GM19438 (cell line): ENCODE measurements around the gene NTSR1.

Experiments used
- ATAC-seq: cut with Tn5 transposase; IDR thresholded peaks from one replicate; pipeline ENCODE4 v1.9.1; 2021; ENCODE audit warnings: low read depth; ENCODE audit not compliant: unreplicated experiment

Gene NTSR1

GRCh38 chr20:62706857-62707256 lies 1.8 kb upstream of the NTSR1 start:
- no peak for ATAC-seq

DNA sequence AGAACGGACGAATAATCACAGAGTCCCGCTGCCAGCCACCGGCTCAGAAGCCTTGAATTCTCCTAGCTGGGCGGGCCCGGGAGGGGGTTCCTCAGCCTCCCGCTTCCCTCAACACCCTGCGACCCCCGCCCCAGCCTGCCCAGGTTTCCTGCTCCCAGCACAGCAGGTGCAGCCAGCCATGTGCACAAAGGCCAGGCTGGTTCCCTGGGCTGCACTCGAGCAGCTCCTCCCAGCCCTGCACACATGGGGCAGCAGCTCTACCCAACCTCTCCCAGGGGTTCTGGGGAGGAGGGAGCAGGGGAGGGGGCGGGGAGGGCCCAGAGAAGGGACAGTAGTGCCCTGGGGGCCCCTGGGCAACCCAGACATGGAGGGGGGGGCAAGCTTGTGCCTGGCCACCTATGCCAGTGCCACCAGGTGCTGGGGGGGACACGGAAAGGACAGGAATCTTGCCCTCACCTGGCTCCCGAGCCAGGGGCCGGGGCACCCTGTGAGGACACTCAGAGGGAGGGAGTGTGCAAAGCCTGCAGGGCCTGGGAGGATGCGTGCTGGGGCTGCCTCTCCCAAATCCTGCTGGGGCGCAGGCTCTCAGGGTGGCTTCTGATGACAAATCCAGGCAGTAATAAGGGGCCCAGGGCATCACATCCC lies 1.2 kb upstream of the NTSR1 start:
- ATAC-seq: no peak

DNA sequence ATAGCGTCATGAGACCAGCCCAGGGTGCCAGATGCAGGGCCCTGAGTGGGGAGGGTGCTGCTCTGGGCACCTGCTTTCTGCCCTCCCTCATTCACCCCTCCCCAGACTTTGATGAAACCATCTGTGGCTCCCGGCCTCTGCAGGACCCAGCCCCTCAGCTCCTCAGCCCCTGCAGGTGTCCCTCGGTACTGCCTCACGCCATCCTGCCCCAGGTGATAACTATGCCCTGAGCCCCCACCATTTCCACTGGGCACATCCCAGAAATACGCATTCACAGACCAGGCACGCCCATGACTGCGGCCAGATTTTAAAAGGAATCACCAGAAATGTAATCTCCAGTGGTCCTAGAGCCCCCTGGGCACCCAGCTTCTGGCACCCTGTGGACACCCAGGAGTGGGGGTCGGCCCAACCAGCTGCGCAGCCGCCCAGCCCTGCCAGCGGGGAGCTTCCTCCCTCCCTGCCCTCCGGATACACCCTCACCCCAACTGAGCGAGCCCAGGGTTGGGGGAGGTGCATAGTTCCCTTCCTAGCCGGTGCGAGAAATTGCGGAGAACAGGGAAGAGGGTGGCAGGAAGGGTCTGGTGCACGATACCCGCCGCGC lies 615 bp upstream of the NTSR1 start:
- no peak for ATAC-seq

DNA sequence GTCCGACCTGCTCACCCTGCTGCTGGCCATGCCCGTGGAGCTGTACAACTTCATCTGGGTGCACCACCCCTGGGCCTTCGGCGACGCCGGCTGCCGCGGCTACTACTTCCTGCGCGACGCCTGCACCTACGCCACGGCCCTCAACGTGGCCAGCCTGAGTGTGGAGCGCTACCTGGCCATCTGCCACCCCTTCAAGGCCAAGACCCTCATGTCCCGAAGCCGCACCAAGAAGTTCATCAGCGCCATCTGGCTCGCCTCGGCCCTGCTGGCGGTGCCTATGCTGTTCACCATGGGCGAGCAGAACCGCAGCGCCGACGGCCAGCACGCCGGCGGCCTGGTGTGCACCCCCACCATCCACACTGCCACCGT lies 885 bp downstream of the NTSR1 start:
- ATAC-seq: no peak

DNA sequence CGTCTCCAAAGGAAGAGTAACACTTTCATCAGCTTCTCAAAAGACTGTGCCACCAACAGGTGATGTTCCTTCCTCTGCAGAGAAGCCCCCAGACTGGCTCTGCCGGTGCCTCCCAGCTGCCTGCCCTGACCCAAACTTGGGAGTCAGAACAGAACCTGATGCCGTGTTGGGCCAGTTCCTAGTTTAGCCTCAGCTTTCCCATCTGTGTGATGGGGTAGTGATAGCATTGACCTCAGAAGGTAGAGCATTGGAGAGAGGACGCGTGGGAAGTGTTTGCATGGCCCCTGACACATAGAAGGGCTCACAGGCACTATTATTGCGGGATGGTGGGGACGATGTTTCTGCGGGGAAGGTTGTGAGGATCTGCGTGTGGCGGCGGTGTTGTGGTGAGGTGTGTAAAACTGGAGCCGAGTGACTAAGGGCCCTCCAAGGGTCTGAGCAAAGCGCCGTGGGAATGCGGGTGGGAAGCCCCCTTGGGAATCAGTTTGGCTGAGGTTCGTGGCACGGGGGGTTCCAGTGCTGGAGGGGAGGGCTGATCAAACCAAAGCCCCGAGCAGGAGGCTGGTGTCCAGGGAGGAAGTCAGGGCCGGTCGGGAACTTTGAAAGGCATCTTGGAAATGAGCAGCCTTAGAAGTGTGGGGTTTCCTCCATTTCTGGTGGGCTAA lies 1.7 kb downstream of the NTSR1 start:
- ATAC-seq: no peak

DNA sequence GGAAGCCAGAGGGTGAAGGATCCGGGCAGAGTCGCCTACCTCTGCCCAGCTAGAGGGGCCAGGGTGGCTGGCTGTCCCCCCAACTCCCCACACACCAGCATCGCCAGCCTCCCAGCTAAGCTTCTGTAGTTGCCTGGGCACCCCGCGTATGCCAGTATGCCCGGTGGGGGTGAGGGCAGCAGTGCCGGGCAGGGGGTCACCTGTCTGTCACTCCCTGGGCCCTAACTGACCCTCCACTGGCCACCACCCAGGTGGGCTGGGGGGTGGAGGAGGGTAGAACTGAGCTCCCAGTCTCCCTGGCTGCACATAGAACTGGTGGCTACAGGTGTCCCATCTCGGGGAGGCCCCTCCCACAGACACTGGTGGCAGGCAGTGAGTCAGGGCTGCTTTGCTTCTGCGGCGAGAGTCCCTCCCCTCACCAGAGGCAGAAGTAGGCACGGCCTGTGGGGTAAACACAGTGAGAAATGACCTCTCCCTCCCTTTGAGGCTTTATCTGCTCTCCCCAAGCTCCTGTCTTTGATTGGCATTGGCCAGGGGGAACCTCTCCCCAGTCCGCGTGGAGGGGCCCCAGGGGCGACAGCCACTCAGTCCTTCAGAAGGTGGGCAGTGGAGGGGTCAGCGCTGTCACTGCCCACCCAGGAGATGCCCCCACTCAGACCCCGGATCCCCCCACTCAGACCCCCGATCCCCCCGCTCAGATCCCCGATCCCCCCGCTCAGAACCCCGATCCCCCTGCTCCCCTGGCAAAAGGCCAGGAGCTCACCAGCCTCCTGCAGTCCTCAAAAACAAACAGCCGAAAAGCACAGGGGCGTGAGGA lies 2.5 kb downstream of the NTSR1 start:
- no peak for ATAC-seq

GRCh38 chr20:62711703-62712101 lies 3.1 kb downstream of the NTSR1 start:
- no peak for ATAC-seq

GRCh38 chr20:62712606-62713005 lies 4.0 kb downstream of the NTSR1 start:
- ATAC-seq: no peak

GRCh38 chr20:62714006-62714405 lies 5.4 kb downstream of the NTSR1 start:
- no peak for ATAC-seq

DNA sequence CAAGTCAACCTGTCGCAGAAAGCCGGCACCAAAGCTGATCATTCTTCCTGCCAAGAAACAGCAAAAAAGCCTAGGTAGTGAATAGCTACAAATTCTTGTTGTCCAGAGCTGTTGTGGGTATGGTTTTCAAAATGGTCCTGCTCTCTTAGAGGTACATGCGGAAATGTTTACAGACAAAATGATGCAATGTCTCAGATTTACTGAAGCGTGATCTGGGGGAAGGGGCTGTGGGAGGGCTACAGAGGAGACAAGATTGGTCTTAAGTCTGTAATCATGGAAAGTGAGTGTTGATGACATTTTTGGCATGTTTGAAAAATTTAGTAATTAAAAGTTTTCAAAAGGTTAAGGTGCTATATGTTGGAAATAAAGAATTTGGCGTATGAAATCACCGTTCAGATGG lies 6.2 kb downstream of the NTSR1 start:
- ATAC-seq: no peak

DNA sequence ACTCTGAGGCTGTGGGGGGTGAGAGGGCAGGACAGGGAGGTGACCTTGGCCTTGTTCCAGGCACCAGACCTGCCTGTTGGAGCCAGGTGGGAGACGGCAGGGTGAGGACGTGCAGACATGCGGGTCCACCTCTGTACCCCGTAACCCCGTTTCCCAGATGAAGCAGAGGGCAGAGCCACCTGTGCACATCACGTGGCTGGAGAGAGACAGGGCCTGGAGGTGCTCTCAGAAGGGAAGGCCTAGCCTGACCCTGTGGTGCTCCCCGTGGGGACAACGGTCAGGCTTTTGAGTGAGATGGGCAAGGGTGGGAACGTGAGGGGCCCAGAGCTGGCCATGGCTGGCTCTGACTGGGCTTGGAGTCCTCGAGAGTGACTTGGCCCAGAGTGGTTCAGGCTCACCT lies 6.6 kb downstream of the NTSR1 start:
- no peak for ATAC-seq

DNA sequence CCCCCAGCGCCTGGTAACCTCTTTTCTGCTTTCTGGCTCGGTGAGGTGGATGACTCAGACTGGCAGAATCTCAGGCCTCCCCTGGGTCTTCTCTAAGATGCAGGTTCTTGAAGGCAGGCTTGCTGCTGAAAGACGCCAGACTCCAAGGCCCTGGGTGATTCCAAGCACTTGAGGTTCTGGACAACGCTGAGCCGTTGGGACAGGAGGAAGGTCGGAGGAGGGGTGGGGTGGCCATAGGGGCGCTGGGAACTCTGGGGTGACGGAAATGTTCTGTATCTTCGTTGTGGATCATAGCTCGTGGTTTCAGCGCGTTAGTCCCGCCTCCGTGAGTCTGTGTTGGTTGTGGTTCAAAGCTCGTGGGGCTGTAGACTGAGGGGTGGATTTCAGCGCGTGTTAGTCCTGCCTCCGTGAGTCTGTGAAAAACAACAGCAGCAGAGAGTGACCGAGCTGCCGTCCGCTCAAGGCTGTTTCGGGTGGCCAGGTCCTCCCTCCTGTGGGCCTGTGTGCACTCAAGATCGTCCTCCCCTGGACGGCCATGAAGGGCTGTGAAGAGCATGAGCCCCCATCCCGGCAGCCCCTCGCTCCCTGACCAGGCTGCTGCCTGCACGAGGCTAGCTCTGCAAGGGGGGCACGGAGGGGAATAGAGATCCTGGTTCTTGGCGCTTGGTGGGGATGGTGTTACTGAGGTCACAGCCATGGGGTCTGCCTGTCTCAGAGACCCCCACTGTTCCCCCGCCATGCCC lies 7.7 kb downstream of the NTSR1 start:
- no peak for ATAC-seq

DNA sequence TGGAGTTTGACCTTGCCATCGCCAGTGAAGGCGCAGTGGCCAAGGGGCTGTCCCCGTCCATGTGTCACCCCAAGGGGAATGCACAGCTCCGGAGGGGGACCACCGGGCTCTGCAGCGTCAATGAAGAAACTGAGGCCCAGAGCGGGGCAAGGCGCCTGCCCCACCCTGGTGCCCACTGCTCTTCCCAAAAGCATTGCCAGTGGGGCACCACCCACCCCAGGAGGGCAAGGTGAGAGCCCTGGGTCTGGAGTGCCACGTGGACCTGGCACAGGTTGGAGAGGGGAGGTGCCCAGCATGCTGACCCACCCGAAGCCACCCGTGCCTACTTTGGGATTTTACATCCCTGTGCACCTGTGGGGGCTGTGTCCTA lies 8.3 kb downstream of the NTSR1 start:
- no peak for ATAC-seq

DNA sequence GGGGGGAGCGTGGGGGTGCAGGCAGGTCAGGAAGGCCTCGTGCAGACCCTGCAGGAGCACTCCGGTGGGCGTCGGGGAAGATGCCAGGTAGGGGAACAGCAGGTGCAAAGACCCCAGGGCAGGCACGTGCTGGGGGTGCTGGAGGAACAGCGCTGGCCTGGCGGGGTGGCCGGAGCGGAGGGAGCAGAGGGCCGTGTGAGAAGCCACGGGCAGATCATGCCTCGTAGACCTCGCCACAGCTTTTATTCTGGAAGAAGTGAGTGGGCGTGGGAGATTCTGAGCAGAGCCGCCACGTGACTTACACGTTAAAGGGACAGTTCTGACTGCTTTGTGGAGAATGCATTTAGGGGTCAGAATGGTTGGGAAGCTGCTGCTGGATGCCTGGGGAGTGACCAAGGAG lies 9.3 kb downstream of the NTSR1 start:
- no peak for ATAC-seq

- ATAC-seq: no peak
Measured at GRCh38 chr20:62718546-62718945, 9.9 kb downstream of the NTSR1 start.

GRCh38 chr20:62719250-62719935 lies 10.8 kb downstream of the NTSR1 start:
- ATAC-seq: no peak

DNA sequence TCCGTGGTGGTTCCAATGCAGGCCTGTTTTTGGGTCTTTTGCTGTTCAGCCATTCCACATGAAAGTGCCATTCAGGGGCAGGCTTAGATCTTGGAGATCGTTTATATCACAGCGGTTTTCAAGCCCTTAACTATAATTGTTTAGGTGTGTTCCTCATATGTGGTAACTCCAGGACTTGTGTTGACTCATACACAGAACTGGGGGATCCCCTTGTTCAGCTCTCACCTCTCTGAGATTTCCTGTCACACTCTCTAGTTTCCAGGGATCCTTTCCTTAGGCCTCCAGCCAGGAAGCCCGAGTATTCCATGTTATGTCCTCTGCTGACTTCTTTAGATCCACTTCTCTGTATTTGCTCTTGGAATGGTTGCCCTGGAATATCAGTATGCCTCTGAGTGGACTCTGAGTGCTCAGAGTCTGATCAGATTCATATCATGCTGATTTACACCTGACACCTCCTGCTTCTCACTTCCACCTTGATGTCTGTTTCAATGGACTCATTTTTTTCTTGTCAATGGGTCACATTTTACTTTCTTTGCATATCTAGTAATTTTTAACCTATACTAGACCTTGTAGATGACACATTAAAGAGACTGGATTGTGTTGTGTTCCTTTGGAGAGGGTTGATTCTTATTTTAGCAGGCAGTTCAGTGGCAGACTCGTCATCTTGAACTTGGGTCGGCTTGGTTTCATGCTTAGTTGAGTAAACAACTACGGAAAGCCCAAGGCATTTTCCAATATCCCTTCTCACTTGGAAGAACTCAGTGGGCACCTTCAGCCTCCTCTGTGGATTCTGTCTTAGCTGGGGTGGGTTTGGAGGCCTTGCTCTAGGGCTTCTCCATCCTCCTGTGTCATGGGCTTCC lies 13.1 kb downstream of the NTSR1 start:
- ATAC-seq: no peak

GRCh38 chr20:62722627-62723026 lies 14.0 kb downstream of the NTSR1 start:
- ATAC-seq: no peak

GRCh38 chr20:62723351-62723750 lies 14.7 kb downstream of the NTSR1 start:
- no peak for ATAC-seq
